Thoracic aorta (tissue), 2 donors: ENCODE measurements around the gene PER2. TPM values are rescaled to one million over a fixed set of nuclear protein-coding genes. Genes with fewer than 3 reads are reported as not detected.

Source experiments
- ATAC-seq: fragments of 150-250 bp; one replicate; pipeline ENCODE4 v1.8.0; 2017; ENCODE audit warnings: low read depth; ENCODE audit not compliant: insufficient number of reproducible peaks, low FRiP score
- DNase-seq: peaks from one replicate; pipeline ENCODE4 v3.0.0-alpha.2; 2020; ENCODE audit warnings: low spot score
- H3K27ac ChIP-seq, 2 donors: fragments of 200-600 bp; sonication (generic); 1 replicate in 1 of 2; 2 replicates in 1 of 2; pipeline ENCODE4 v1.5.1; 2016; ENCODE audit warnings: mild to moderate bottlenecking in 2 of 2, moderate library complexity in 2 of 2
- H3K27me3 ChIP-seq: fragments of 200-600 bp; sonication (generic); replicated peaks from 2 replicates; pipeline ENCODE4 v1.6.0; 2016; ENCODE audit warnings: mild to moderate bottlenecking; ENCODE audit not compliant: insufficient read depth
- H3K36me3 ChIP-seq: fragments of 200-600 bp; sonication (generic); one replicate; pipeline ENCODE4 v1.5.1; 2016
- H3K4me1 ChIP-seq, 2 donors: fragments of 200-600 bp; sonication (generic); 1 replicate in 1 of 2; 2 replicates in 1 of 2; pipeline versions ENCODE4 v1.5.1 to v1.6.0; 2016; ENCODE audit warnings: low read depth in 2 of 2, mild to moderate bottlenecking in 1 of 2; ENCODE audit not compliant: control insufficient read depth in 1 of 2
- H3K4me3 ChIP-seq: fragments of 200-600 bp; sonication (generic); 2 replicates; pipeline ENCODE4 v1.5.1; 2016; ENCODE audit warnings: mild to moderate bottlenecking
- H3K9me3 ChIP-seq: fragments of 200-600 bp; sonication (generic); 2 replicates; pipeline ENCODE4 v1.5.1; 2016
- CTCF ChIP-seq: fragments of 200-600 bp; sonication (generic); IDR thresholded peaks from one replicate; pipeline ENCODE4 v1.5.1; 2019; ENCODE audit warnings: antibody characterized with exemption
- total RNA-seq, 2 donors: library from RNA; depleted of rRNA; stranded (reverse); fragments of >200 nt; gene quantifications; one replicate each; pipeline versions ENCODE4 v1.1.0 to v1.2.3, GENCODE V29; 2016

PER2 gene
- total RNA-seq, 2 donors from 2014 or later, result 14.2 to 26.2 TPM

- Histone ChIP-seq H3K4me3 (no peak overlapping the region), H3K9me3 (no peaks in the 10 kb centered on the region), H3K27ac (no peak overlapping the region), H3K36me3 (no peaks in the 10 kb centered on the region), H3K27me3 (no peaks in the 10 kb centered on the region), H3K4me1 (peaks cover 0 to 21% of the 10 kb centered on the region in 2 donors)
- no peak for ATAC-seq
- no peak for DNase-seq
- TF ChIP-seq CTCF, result no peak
Measured at GRCh38 chr2:238225121-238225520, 63.3 kb downstream of the PER2 start.

- DNase-seq, result no peak
- Histone ChIP-seq H3K36me3 (no peaks in the 10 kb centered on the region), H3K4me3 (no peak overlapping the region), H3K4me1 (peaks cover 0 to 21% of the 10 kb centered on the region in 2 donors), H3K27me3 (no peaks in the 10 kb centered on the region), H3K27ac (no peak overlapping the region), H3K9me3 (no peaks in the 10 kb centered on the region)
- ATAC-seq, result no peak
- TF ChIP-seq CTCF, result no peak
Measured at GRCh38 chr2:238224356-238225035, 63.9 kb downstream of the PER2 start.

- TF ChIP-seq CTCF, result no peak
- Histone ChIP-seq H3K27me3 (no peaks in the 10 kb centered on the region), H3K27ac (peak overlapping the region in 1 of 2 donors; percentile 74), H3K4me3 (peak overlapping the region; percentile 63), H3K36me3 (no peaks in the 10 kb centered on the region), H3K4me1 (peaks cover 0 to 5% of the 10 kb centered on the region in 2 donors), H3K9me3 (no peaks in the 10 kb centered on the region)
- ATAC-seq, result peak; percentile 24
- DNase-seq, result no peak
Measured at GRCh38 chr2:238220892-238221521, 67.4 kb downstream of the PER2 start.

GRCh38 chr2:238220274-238220891 is 68.0 kb downstream of the PER2 start:
- peak overlapping the region; percentile 63 for H3K4me3 ChIP-seq

More at GRCh38 chr2:238220274-238220891, 68.0 kb downstream of the PER2 start:
- no peaks in the 10 kb centered on the region for H3K27me3 ChIP-seq
- H3K27ac ChIP-seq, result peak overlapping the region in 1 of 2 donors; percentile 74
- DNase-seq (no peak), ATAC-seq (no peak)
- no peaks in the 10 kb centered on the region for H3K9me3 ChIP-seq
- TF ChIP-seq CTCF, result no peak
- H3K36me3 ChIP-seq, result no peaks in the 10 kb centered on the region
- H3K4me1 ChIP-seq, result no peaks in the 10 kb centered on the region
